DND-41 (cell line): ENCODE data around the gene NGRN.

Experiments used
- ATAC-seq: fragments of 200-7000 bp; cut with Tn5 transposase; 3 replicates; pipeline ENCODE4 v1.9.1; 2021; ENCODE audit warnings: low read depth; ENCODE audit not compliant: insufficient read depth
- DNase-seq: peaks from one replicate; pipeline ENCODE4 v3.0.0-alpha.2; 2020
- H2AFZ ChIP-seq: 2 replicates; pipeline ENCODE4 v1.6.0; 2012; ENCODE audit warnings: low read depth, low read length
- H3K27ac ChIP-seq: 2 replicates; pipeline ENCODE4 v1.5.1; 2012; ENCODE audit warnings: low read length, inconsistent platforms
- H3K27me3 ChIP-seq: fragments of 200-600 bp; sonication (generic); 2 replicates; pipeline ENCODE4 v1.6.0; 2012; ENCODE audit warnings: low read length, mild to moderate bottlenecking, inconsistent platforms; ENCODE audit not compliant: insufficient read depth, poor library complexity
- H3K36me3 ChIP-seq: 2 replicates; pipeline ENCODE4 v1.5.1; 2012; ENCODE audit warnings: low read length, inconsistent platforms; ENCODE audit not compliant: insufficient read depth
- H3K4me1 ChIP-seq: 2 replicates; pipeline ENCODE4 v1.5.1; 2012; ENCODE audit warnings: mild to moderate bottlenecking, low read length; ENCODE audit not compliant: insufficient read depth
- H3K4me2 ChIP-seq: 2 replicates; pipeline ENCODE4 v1.6.0; 2012; ENCODE audit warnings: mild to moderate bottlenecking, moderate library complexity, low read length, inconsistent platforms; ENCODE audit not compliant: insufficient read depth
- H3K4me3 ChIP-seq, 2 experiments: fragments of 200-600 bp in 1 of 2; shearing (Covaris generic) in 1 of 2; 2 replicates each; pipeline ENCODE4 v1.5.1; 2012 to 2016; ENCODE audit warnings: inconsistent platforms in 2 of 2, low read length in 2 of 2, mild to moderate bottlenecking in 2 of 2, low read depth in 1 of 2, moderate library complexity in 1 of 2
- H3K79me2 ChIP-seq: 2 replicates; pipeline ENCODE4 v1.6.0; 2012; ENCODE audit warnings: low read length, inconsistent platforms; ENCODE audit not compliant: insufficient read depth
- H3K9ac ChIP-seq: 2 replicates; pipeline ENCODE4 v1.6.0; 2012; ENCODE audit warnings: low read depth, mild to moderate bottlenecking, inconsistent platforms, low read length, moderate library complexity
- H3K9me3 ChIP-seq: 2 replicates; pipeline ENCODE4 v1.5.1; 2012; ENCODE audit warnings: low read length, moderate library complexity, mild to moderate bottlenecking, inconsistent platforms; ENCODE audit not compliant: insufficient read depth, severe bottlenecking
- H4K20me1 ChIP-seq: 2 replicates; pipeline ENCODE4 v1.6.0; 2012; ENCODE audit warnings: low read length; ENCODE audit not compliant: insufficient read depth
- CTCF ChIP-seq: IDR thresholded peaks from 2 replicates; pipeline ENCODE4 v1.5.1; 2012; ENCODE audit warnings: borderline replicate concordance, low read length, moderate library complexity, mild to moderate bottlenecking; ENCODE audit not compliant: poor library complexity, severe bottlenecking; ENCODE audit errors: extremely low read depth
- EZH2 ChIP-seq: IDR thresholded peaks from 3 replicates; pipeline ENCODE4 v1.6.1; 2012; ENCODE audit warnings: borderline replicate concordance, low read depth, mild to moderate bottlenecking, moderate library complexity, low read length, inconsistent platforms; ENCODE audit not compliant: severe bottlenecking

NGRN gene

DNA sequence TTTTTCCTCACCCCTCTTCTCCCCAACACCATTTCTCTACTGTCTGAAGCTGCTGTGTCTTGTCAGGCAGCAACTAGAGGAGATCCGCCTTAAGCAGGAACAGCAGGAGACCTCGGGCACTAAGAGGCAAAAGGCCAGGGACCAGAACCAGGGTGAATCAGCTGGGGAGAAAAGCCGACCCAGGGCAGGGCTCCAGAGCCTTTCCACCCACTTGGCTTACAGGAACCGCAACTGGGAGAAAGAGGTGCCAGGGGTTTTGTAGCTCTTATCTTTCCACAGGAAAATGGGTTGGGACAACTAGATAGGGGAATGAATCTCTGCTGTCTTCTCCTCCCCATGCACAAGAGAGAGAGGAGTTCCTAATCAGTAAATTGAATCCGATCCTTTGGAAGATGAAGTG is 3.0 kb upstream of the NGRN start:
- no peak for ATAC-seq
- Histone ChIP-seq H4K20me1 (peaks cover 5% of the 10 kb centered on the region; the same call in 1 of the 2 replicates), H3K9ac (no peak overlapping the region), H3K9me3 (no peaks in the 10 kb centered on the region), H2AFZ (no peak overlapping the region), H3K27ac (no peak overlapping the region), H3K4me1 (peaks cover 22% of the 10 kb centered on the region), H3K27me3 (no peaks in the 10 kb centered on the region), H3K79me2 (peaks cover 32% of the 10 kb centered on the region), H3K36me3 (0 out of 2 replicates have a peak, but pooled peaks cover 3% of the 10 kb centered on the region), H3K4me3 (no peak overlapping the region), H3K4me2 (no peak overlapping the region)
- no peak for DNase-seq
- TF ChIP-seq CTCF: no peak
- TF ChIP-seq EZH2: no peak

- Histone ChIP-seq H3K36me3 (peaks cover 13% of the 10 kb centered on the region; the same call in 1 of the 2 replicates), H3K27me3 (no peaks in the 10 kb centered on the region), H2AFZ (peak overlapping the region; percentile 76), H3K27ac (peak overlapping the region; percentile 95), H3K9me3 (no peaks in the 10 kb centered on the region), H3K4me1 (peaks cover 36% of the 10 kb centered on the region), H3K79me2 (peaks cover 54% of the 10 kb centered on the region), H3K4me3 (peak overlapping the region; percentile 53 to 78), H3K4me2 (peak overlapping the region; percentile 81), H3K9ac (peak overlapping the region; percentile 79), H4K20me1 (peaks cover 12% of the 10 kb centered on the region; the same call in 1 of the 2 replicates)
- TF ChIP-seq CTCF (no peak), EZH2 (no peak)
- DNase-seq (peak; percentile 29), ATAC-seq (0 out of 3 replicates have a peak, but pooled peaks have one; percentile 11)
These were observed 801 bp upstream of the NGRN start for GRCh38 chr15:90264671-90265070.

- peaks cover 37% of the 10 kb centered on the region for H3K4me1 ChIP-seq
- H3K9me3 ChIP-seq: no peaks in the 10 kb centered on the region
- peak overlapping the region; percentile 53 to 78 for H3K4me3 ChIP-seq
- ATAC-seq (peak; percentile 34), DNase-seq (peak; percentile 55)
- H4K20me1 ChIP-seq: peaks cover 26% of the 10 kb centered on the region
- H3K27ac ChIP-seq: peak overlapping the region; percentile 95
- TF ChIP-seq CTCF (no peak), EZH2 (no peak)
- peak overlapping the region; percentile 79 for H3K9ac ChIP-seq
- H3K27me3 ChIP-seq: no peaks in the 10 kb centered on the region
- H3K79me2 ChIP-seq: peaks cover 68% of the 10 kb centered on the region
- H3K4me2 ChIP-seq: peak overlapping the region; percentile 81
- H3K36me3 ChIP-seq: peaks cover 27% of the 10 kb centered on the region
- peak overlapping the region; percentile 74 for H2AFZ ChIP-seq
These were observed 574 bp downstream of the NGRN start for GRCh38 chr15:90266061-90266431.
